ENCODE results near the gene MIEF1. TPM values are rescaled to one million over a fixed set of nuclear protein-coding genes. Genes with fewer than 3 reads are reported as not detected.

MIEF1 gene
- total and polyA plus RNA-seq, 5 experiments from 2014 or later: 22.2 to 47.8 (median 35.8) TPM

- POLR2A ChIA-PET: interaction anchor here (1.1 to 1.2 kb wide), 2 partner anchors 26 to 85 kb away, joined by 3 read pairs; no protein-coding TSS in a partner anchor
- Mint-ChIP-seq H3K9me3 (no peaks in the 10 kb centered on the region), H3K4me1 (peaks cover 18 to 40% (median 29%) of the 10 kb centered on the region in 4 donors), H3K36me3 (no peaks in the 10 kb centered on the region), H3K27me3 (no peaks in the 10 kb centered on the region), H3K4me3 (peak overlapping the region in 4 of 10 donors; percentile 23 to 62 (median 56)), H3K27ac (peak overlapping the region in 4 of 10 donors; percentile 29 to 86 (median 52))
- ATAC-seq (no peak), DNase-seq (no peak)
These were observed 29.2 kb upstream of the MIEF1 start for GRCh38 chr22:39472570-39473556.

GRCh38 chr22:39473851-39474250 is 28.2 kb upstream of the MIEF1 start:
- no peak overlapping the region for H3K4me3 Mint-ChIP-seq
- no peaks in the 10 kb centered on the region for H3K9me3 Mint-ChIP-seq
- ATAC-seq (no peak), DNase-seq (no peak)
- POLR2A ChIA-PET: interaction anchor here (1.1 kb wide), 1 partner anchor 86 kb away, joined by 3 read pairs; no protein-coding TSS in a partner anchor
- no peaks in the 10 kb centered on the region for H3K36me3 Mint-ChIP-seq
- H3K4me1 Mint-ChIP-seq: peaks cover 16 to 33% (median 29%) of the 10 kb centered on the region in 4 donors
- no peak overlapping the region for H3K27ac Mint-ChIP-seq
- H3K27me3 Mint-ChIP-seq: no peaks in the 10 kb centered on the region

GRCh38 chr22:39474351-39475111 is 27.6 kb upstream of the MIEF1 start:
- no peak for DNase-seq
- POLR2A ChIA-PET: interaction anchor here (0.9 to 1.1 kb wide), 2 partner anchors 68 to 87 kb away, joined by 3 read pairs; no protein-coding TSS in a partner anchor
- Mint-ChIP-seq H3K36me3 (no peaks in the 10 kb centered on the region), H3K27ac (peak overlapping the region in 1 of 10 donors; percentile 25), H3K4me3 (no peak overlapping the region), H3K4me1 (peaks cover 16 to 33% (median 29%) of the 10 kb centered on the region in 4 donors), H3K9me3 (no peaks in the 10 kb centered on the region), H3K27me3 (no peaks in the 10 kb centered on the region)
- ATAC-seq: no peak

- no peak for ATAC-seq
- H3K27ac Mint-ChIP-seq: peak overlapping the region in 1 of 10 donors; percentile 53
- H3K27me3 Mint-ChIP-seq: no peaks in the 10 kb centered on the region
- H3K4me3 Mint-ChIP-seq: no peak overlapping the region
- no peaks in the 10 kb centered on the region for H3K9me3 Mint-ChIP-seq
- POLR2A ChIA-PET: interaction anchor here (0.6 to 1.3 kb wide), 4 partner anchors 29 to 669 kb away, joined by 3 to 6 read pairs (median 3); partner anchors contain the start of gene TAB1
- peaks cover 15 to 27% (median 24%) of the 10 kb centered on the region in 4 donors for H3K4me1 Mint-ChIP-seq
- no peak for DNase-seq
- no peaks in the 10 kb centered on the region for H3K36me3 Mint-ChIP-seq
These were observed 26.8 kb upstream of the MIEF1 start for GRCh38 chr22:39475337-39475736.

GRCh38 chr22:39475902-39476301 is 26.2 kb upstream of the MIEF1 start:
- ATAC-seq (no peak), DNase-seq (no peak)
- POLR2A ChIA-PET: interaction anchor here (0.9 to 1.3 kb wide), 3 partner anchors 29 to 76 kb away, joined by 3 read pairs; partner anchors contain the start of gene TAB1
- Mint-ChIP-seq H3K4me3 (no peak overlapping the region), H3K27me3 (no peaks in the 10 kb centered on the region), H3K4me1 (peaks cover 14 to 22% (median 22%) of the 10 kb centered on the region in 4 donors), H3K27ac (peak overlapping the region in 2 of 10 donors; percentile 8 to 53), H3K9me3 (no peaks in the 10 kb centered on the region), H3K36me3 (no peaks in the 10 kb centered on the region)

- no peak for DNase-seq
- Mint-ChIP-seq H3K36me3 (no peaks in the 10 kb centered on the region), H3K9me3 (no peaks in the 10 kb centered on the region), H3K27ac (no peak overlapping the region), H3K4me1 (peaks cover 14 to 18% (median 16%) of the 10 kb centered on the region in 4 donors), H3K4me3 (no peak overlapping the region), H3K27me3 (no peaks in the 10 kb centered on the region)
- no peak for ATAC-seq
- POLR2A ChIA-PET: interaction anchor here (1.3 kb wide), 1 partner anchor 30 kb away, joined by 3 read pairs; no protein-coding TSS in a partner anchor
These were observed 25.4 kb upstream of the MIEF1 start for GRCh38 chr22:39476664-39477063.

GRCh38 chr22:39477542-39477941 is 24.5 kb upstream of the MIEF1 start:
- Mint-ChIP-seq H3K36me3 (no peaks in the 10 kb centered on the region), H3K9me3 (no peaks in the 10 kb centered on the region), H3K27ac (no peak overlapping the region), H3K4me3 (no peak overlapping the region), H3K4me1 (peaks cover 8 to 9% (median 8%) of the 10 kb centered on the region in 4 donors), H3K27me3 (no peaks in the 10 kb centered on the region)
- ATAC-seq (no peak), DNase-seq (no peak)
- POLR2A ChIA-PET: interaction anchor here (0.6 kb wide), 1 partner anchor 10 kb away, joined by 7 read pairs; no protein-coding TSS in a partner anchor

- Mint-ChIP-seq H3K4me3 (no peak overlapping the region), H3K9me3 (no peaks in the 10 kb centered on the region), H3K27ac (no peak overlapping the region), H3K27me3 (no peaks in the 10 kb centered on the region), H3K4me1 (peaks cover 0 to 6% (median 0%) of the 10 kb centered on the region in 4 donors), H3K36me3 (no peaks in the 10 kb centered on the region)
- DNase-seq: peak in 1 of 10 donors; percentile 24
- POLR2A ChIA-PET: interaction anchor here (0.9 to 1.4 kb wide), 2 partner anchors 10 to 23 kb away, joined by 3 to 7 read pairs; partner anchors contain the start of gene MIEF1
- no peak for ATAC-seq
These were observed 23.6 kb upstream of the MIEF1 start for GRCh38 chr22:39478441-39478850.

- POLR2A ChIA-PET: interaction anchor here (0.9 to 1.4 kb wide), 3 partner anchors 11 to 23 kb away, joined by 3 to 7 read pairs (median 3); partner anchors contain the start of gene MIEF1
- H3K36me3 Mint-ChIP-seq: no peaks in the 10 kb centered on the region
- DNase-seq: no peak
These were observed 22.8 kb upstream of the MIEF1 start for GRCh38 chr22:39479254-39479653.

GRCh38 chr22:39480557-39480956 is 21.5 kb upstream of the MIEF1 start:
- peaks cover 0 to 7% (median 0%) of the 10 kb centered on the region in 4 donors for H3K4me1 Mint-ChIP-seq
- POLR2A ChIA-PET: interaction anchor here (1.2 kb wide), 1 partner anchor 16 kb away, joined by 3 read pairs; no protein-coding TSS in a partner anchor
- H3K9me3 Mint-ChIP-seq: no peaks in the 10 kb centered on the region
- ATAC-seq: no peak
- no peaks in the 10 kb centered on the region for H3K36me3 Mint-ChIP-seq
- DNase-seq: no peak
- no peak overlapping the region for H3K4me3 Mint-ChIP-seq
- H3K27me3 Mint-ChIP-seq: no peaks in the 10 kb centered on the region
- no peak overlapping the region for H3K27ac Mint-ChIP-seq

More at GRCh38 chr22:39479254-39479653, 22.8 kb upstream of the MIEF1 start:
- ATAC-seq: no peak
- peaks cover 0 to 7% (median 0%) of the 10 kb centered on the region in 4 donors for H3K4me1 Mint-ChIP-seq
- no peak overlapping the region for H3K27ac Mint-ChIP-seq
- no peaks in the 10 kb centered on the region for H3K27me3 Mint-ChIP-seq
- no peaks in the 10 kb centered on the region for H3K9me3 Mint-ChIP-seq
- no peak overlapping the region for H3K4me3 Mint-ChIP-seq

GRCh38 chr22:39481054-39481453 is 21.0 kb upstream of the MIEF1 start:
- POLR2A ChIA-PET: interaction anchor here (1.0 kb wide), 1 partner anchor 10 kb away, joined by 3 read pairs; no protein-coding TSS in a partner anchor
- ATAC-seq (no peak), DNase-seq (no peak)
- Mint-ChIP-seq H3K4me1 (peaks cover 0 to 7% (median 0%) of the 10 kb centered on the region in 4 donors), H3K36me3 (no peaks in the 10 kb centered on the region), H3K9me3 (no peaks in the 10 kb centered on the region), H3K27me3 (no peaks in the 10 kb centered on the region), H3K27ac (no peak overlapping the region), H3K4me3 (no peak overlapping the region)

- no peak for DNase-seq
- no peaks in the 10 kb centered on the region for H3K27me3 Mint-ChIP-seq
- H3K4me1 Mint-ChIP-seq: peaks cover 0 to 7% (median 0%) of the 10 kb centered on the region in 4 donors
- POLR2A ChIA-PET: interaction anchor here (0.7 to 1.0 kb wide), 3 partner anchors 9 to 63 kb away, joined by 3 to 5 read pairs (median 4); no protein-coding TSS in a partner anchor
- H3K36me3 Mint-ChIP-seq: no peaks in the 10 kb centered on the region
- H3K27ac Mint-ChIP-seq: no peak overlapping the region
- H3K4me3 Mint-ChIP-seq: no peak overlapping the region
- no peak for ATAC-seq
- H3K9me3 Mint-ChIP-seq: no peaks in the 10 kb centered on the region
These were observed 20.5 kb upstream of the MIEF1 start for GRCh38 chr22:39481595-39481994.

Measured in naive thymus-derived CD8-positive, alpha-beta T cell (primary cell).